IPS DF 6.9 (cell line): ENCODE data around the gene MYL11.

ENCODE experiments used
- DNase-seq: peaks from one replicate; pipeline ENCODE4 v3.0.0-alpha.2; 2013; ENCODE audit warnings: low read depth, low spot score
- H3K27ac ChIP-seq: one replicate; pipeline ENCODE4 v1.5.1; 2013; ENCODE audit warnings: low read length, control low read depth
- H3K27me3 ChIP-seq: 2 replicates; pipeline ENCODE4 v1.6.1; 2013; ENCODE audit warnings: mild to moderate bottlenecking, low read length; ENCODE audit not compliant: control insufficient read depth, insufficient read depth
- H3K36me3 ChIP-seq: 2 replicates; pipeline ENCODE4 v1.6.1; 2013; ENCODE audit warnings: low read length; ENCODE audit not compliant: control insufficient read depth, insufficient read depth
- H3K4me1 ChIP-seq: 2 replicates; pipeline ENCODE4 v1.6.1; 2013; ENCODE audit warnings: low read length; ENCODE audit not compliant: control insufficient read depth, insufficient read depth
- H3K4me3 ChIP-seq: 2 replicates; pipeline ENCODE4 v1.5.1; 2013; ENCODE audit warnings: mild to moderate bottlenecking, low read length
- H3K9me3 ChIP-seq: 2 replicates; pipeline ENCODE4 v1.6.1; 2013; ENCODE audit warnings: low read length, inconsistent platforms; ENCODE audit not compliant: control insufficient read depth, insufficient read depth
- WGBS: extraction: QIAGEN DNeasy Blood & Tissue Kit; methylation state at CpG from one replicate; pipeline ENCODE4 v1.1.7; 2013; ENCODE audit warnings: mixed read lengths, missing lambda C conversion rate; ENCODE audit not compliant: insufficient read length, insufficient coverage; 5-methylcytosine and 5-hydroxymethylcytosine counted together

The MYL11 gene

DNA sequence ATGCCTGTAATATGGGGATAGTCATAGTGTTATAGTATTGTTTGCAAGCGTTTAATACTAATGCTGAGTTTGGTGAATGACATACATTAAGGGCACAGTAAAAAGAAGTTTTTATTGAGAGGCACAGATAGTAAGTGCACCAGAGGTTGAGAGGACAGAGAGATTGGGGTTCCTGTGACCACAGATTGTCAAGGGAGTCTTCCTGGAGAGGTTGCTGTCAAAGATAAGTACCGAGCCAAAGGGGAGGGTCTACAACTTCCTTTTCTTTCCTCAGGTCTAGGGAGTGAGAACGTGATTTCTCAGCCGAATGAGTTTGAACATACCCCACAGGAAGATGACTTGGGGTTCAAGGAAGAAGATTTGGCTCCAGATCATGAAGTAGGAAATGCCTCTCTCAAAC, 22.5 kb downstream of the MYL11 start:
- H3K27ac ChIP-seq, result no peak overlapping the region
- H3K9me3 ChIP-seq, result no peaks in the 10 kb centered on the region
- no peak overlapping the region for H3K4me3 ChIP-seq
- H3K36me3 ChIP-seq, result peaks cover 17% of the 10 kb centered on the region
- DNase-seq, result no peak
- no peaks in the 10 kb centered on the region for H3K4me1 ChIP-seq
- H3K27me3 ChIP-seq, result no peaks in the 10 kb centered on the region
- WGBS, result no CpG with 5 or more reads among the region's 4 CpGs

DNA sequence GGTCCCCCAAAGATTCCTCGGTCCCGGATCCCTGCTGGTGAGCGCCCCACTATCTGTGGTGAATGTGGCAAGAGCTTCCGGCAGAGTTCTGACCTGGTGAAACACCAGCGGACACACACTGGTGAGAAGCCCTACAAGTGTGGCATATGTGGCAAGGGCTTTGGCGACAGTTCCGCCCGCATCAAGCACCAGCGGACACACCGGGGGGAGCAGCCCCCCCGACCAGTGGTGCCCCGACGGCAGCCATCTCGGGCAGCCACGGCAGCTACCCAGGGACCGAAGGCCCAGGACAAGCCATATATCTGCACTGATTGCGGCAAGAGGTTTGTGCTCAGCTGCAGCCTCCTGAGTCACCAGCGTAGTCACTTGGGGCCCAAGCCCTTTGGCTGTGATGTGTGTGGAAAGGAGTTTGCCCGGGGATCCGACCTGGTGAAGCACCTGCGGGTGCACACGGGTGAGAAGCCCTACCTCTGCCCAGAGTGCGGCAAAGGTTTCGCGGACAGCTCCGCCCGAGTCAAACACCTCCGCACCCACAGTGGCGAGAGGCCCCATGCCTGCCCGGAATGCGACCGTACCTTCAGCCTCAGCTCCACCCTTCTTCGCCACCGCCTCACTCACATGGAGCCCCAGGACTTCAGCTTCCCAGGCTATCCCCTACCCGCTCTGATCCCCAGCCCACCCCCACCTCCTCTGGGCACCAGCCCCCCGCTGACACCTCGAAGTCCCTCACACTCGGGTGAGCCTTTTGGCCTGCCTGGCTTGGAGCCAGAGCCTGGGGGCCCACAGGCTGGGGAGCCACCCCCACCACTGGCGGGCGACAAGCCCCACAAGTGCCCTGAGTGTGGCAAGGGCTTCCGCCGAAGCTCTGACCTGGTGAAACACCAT, 23.4 kb downstream of the MYL11 start:
- Histone ChIP-seq H3K27ac (no peak overlapping the region), H3K4me1 (no peaks in the 10 kb centered on the region), H3K4me3 (no peak overlapping the region), H3K36me3 (peaks cover 17% of the 10 kb centered on the region), H3K27me3 (no peaks in the 10 kb centered on the region), H3K9me3 (no peaks in the 10 kb centered on the region)
- WGBS, result no CpG with 5 or more reads among the region's 42 CpGs
- DNase-seq, result no peak

DNA sequence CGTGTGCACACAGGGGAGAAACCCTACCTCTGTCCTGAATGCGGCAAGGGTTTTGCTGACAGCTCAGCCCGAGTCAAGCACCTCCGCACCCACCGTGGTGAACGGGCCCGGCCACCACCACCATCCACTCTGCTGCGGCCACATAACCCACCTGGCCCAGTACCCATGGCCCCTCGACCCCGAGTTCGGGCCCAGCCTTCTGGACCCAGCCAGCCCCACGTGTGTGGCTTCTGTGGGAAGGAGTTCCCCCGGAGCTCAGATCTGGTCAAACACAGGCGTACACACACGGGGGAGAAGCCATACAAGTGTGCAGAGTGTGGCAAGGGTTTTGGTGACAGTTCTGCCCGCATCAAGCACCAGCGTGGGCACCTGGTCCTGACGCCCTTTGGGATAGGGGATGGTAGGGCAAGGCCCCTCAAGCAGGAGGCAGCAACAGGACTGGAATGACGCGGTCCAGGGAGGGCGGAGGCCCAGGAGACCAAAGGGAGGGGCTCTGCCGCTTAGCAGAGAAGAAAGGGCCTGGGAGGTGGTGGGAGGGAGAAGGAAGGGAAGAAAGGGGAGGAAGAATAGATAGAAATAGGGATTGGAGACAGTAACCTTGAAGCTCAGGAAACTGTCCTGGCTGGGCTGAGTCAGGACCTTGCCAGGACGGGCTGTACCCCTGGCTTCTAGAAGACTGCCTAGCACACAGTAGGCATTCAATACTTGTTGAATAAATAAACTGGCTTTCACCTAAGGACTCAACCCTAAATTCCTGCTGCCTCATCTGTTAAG, 24.2 kb downstream of the MYL11 start:
- WGBS, result no CpG with 5 or more reads among the region's 23 CpGs
- H3K27ac ChIP-seq, result no peak overlapping the region

DNA sequence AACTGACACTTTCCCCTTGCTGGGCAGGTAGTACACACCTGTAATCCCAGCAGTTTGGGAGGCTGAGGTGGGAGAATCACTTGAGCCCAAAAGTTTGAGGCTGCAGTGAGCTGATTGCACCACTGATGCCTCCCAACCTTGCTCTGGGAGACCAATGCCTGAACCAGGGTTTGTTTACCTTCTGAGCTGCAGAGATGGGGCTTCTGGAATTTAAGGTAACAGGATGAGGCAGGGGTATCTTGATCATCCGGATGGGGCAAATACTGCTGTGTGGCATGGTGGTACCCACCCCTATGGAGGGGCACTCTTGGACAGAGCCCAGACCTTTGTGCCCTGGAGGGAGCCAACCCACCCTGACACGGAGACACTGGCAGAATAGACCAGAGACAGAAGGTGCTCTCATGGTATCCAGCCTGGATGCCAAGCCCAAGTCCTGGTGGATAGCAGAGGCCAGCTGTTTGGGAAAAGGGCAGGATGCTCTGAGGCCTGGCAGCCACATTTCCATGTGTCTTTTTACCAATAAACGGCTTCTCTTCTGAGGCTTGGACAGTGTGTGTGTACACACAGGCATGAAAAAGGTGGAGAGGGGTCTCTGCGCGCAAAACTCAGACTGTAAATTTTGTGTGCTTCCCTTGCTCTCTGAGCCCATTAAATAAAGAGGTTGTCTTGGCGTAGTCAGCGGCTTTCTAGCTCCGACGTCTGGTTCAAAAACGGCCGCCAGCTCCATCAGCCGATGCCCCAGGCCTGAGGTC, 25.0 kb downstream of the MYL11 start:
- WGBS, result no CpG with 5 or more reads among the region's 12 CpGs
- Histone ChIP-seq H3K4me3 (peak overlapping the region; percentile 33; the same call in 1 of the 2 replicates), H3K27me3 (no peaks in the 10 kb centered on the region), H3K9me3 (no peaks in the 10 kb centered on the region), H3K36me3 (peaks cover 17% of the 10 kb centered on the region), H3K4me1 (no peaks in the 10 kb centered on the region), H3K27ac (no peak overlapping the region)
- DNase-seq, result no peak

More for the DNA sequence above, 24.2 kb downstream of the MYL11 start:
- no peak for DNase-seq
- no peaks in the 10 kb centered on the region for H3K9me3 ChIP-seq
- no peaks in the 10 kb centered on the region for H3K4me1 ChIP-seq
- no peak overlapping the region for H3K4me3 ChIP-seq
- peaks cover 17% of the 10 kb centered on the region for H3K36me3 ChIP-seq
- H3K27me3 ChIP-seq, result no peaks in the 10 kb centered on the region

DNA sequence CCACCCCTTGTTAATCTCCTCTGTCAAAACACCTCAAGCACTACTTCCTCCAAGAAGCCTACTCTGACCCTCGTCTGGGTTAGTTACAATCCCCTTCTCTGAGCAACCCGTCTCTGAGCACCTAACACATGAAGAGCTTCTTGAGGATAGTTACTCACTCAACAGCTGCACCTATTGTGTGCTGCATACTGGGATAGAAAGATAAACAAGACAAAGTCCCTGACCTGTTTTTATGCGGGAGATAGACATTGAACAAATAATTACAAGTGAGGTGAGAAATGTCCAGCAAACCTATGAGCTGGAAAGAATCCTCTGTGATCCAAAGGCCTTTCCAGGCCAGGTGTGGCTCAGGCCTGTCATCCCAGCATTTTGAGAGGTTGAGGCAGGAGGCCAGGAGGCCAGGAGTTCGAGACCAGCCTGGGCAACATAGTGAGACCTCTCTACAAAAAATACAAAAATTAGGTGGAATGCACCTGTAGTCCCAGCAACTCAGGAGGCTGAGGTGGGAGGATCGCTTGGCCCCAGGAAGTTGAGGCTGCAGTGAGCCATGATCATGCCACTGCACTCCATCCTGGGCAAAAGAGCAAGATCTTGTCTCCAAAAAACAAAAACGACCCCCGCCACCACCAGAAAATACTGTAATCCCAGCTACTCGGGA, 27.3 kb downstream of the MYL11 start:
- Histone ChIP-seq H3K27ac (no peak overlapping the region), H3K4me1 (no peaks in the 10 kb centered on the region), H3K27me3 (no peaks in the 10 kb centered on the region), H3K36me3 (peaks cover 17% of the 10 kb centered on the region), H3K4me3 (no peak overlapping the region), H3K9me3 (no peaks in the 10 kb centered on the region)
- DNase-seq, result no peak
- WGBS, result no CpG with 5 or more reads among the region's 8 CpGs

DNA sequence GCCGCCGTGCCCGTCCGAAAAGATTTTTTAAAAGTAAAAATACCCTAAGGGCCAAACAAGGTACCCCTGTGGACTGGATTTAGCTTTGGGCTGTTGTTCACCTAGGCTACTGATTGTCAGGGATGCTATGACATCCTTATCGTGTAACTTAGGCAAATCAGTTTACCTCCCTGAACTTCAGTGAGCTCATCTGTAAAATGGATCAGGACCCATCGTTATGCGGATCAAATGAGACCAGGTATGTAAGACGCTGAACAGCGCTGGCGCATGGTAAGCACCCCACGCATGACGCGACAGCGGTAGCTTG, 32.1 kb downstream of the MYL11 start:
- DNase-seq, result no peak
- no CpG with 5 or more reads among the region's 14 CpGs for WGBS

DNA sequence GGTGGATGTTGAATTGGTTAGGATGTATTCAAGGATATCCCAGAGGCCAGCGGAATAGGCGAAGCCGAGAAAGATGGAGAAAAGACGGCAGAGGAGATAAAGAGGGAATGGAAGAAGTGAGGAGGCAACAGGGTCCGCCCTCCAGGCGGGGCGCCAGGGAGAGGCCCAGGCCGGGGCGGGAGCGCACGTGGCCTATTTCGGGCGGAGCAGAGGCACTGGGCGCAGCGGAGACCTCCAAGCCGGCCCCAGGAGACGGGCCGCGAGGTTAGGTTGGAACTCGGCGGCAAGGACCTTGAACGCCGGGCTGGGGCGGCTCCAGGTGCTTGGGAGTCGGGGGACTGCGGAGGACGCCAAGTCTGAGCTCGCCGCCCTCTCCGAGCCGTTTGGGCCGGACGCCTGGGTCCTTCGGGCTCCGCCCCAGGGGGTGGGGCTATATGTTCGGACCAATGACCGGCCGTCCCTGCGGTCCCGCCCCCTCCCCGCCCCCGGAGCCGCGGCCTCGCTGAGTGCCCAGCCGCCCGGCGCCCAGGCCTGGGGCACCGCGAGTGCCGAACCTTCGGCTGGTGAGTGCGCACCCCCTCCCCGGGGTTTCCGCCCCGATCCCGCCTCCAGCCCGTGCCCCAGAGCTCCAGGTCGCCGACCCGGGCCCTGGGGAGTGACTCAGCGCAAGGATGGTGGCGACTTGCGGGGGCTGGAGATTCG, 32.7 kb downstream of the MYL11 start, which contains the start of gene ZNF771:
ZNF771 (plus strand) TSS at position 505 of the 702 bp plus-strand sequence. CDS start 448 bp downstream, outside the sequence.
- peak within 1 kb of the TSS; percentile 76 for H3K4me3 ChIP-seq
- H3K4me1 ChIP-seq, result 0 out of 2 replicates have a peak, but pooled peaks cover 5% of the 10 kb centered on the region
- no peak for DNase-seq
- no peaks in the 10 kb centered on the region for H3K9me3 ChIP-seq
- H3K27me3 ChIP-seq, result no peaks in the 10 kb centered on the region
- WGBS, result no CpG with 5 or more reads among the region's 65 CpGs
- H3K36me3 ChIP-seq, result peaks cover 7% of the 10 kb centered on the region; the same call in 1 of the 2 replicates
- H3K27ac ChIP-seq, result no peak within 1 kb of the TSS

More for the DNA sequence above, 32.1 kb downstream of the MYL11 start:
- no peaks in the 10 kb centered on the region for H3K9me3 ChIP-seq
- H3K4me1 ChIP-seq, result 0 out of 2 replicates have a peak, but pooled peaks cover 5% of the 10 kb centered on the region
- peaks cover 5% of the 10 kb centered on the region; the same call in 1 of the 2 replicates for H3K36me3 ChIP-seq
- H3K27me3 ChIP-seq, result no peaks in the 10 kb centered on the region
- H3K4me3 ChIP-seq, result peak overlapping the region; percentile 76; the same call in 1 of the 2 replicates
- no peak overlapping the region for H3K27ac ChIP-seq

DNA sequence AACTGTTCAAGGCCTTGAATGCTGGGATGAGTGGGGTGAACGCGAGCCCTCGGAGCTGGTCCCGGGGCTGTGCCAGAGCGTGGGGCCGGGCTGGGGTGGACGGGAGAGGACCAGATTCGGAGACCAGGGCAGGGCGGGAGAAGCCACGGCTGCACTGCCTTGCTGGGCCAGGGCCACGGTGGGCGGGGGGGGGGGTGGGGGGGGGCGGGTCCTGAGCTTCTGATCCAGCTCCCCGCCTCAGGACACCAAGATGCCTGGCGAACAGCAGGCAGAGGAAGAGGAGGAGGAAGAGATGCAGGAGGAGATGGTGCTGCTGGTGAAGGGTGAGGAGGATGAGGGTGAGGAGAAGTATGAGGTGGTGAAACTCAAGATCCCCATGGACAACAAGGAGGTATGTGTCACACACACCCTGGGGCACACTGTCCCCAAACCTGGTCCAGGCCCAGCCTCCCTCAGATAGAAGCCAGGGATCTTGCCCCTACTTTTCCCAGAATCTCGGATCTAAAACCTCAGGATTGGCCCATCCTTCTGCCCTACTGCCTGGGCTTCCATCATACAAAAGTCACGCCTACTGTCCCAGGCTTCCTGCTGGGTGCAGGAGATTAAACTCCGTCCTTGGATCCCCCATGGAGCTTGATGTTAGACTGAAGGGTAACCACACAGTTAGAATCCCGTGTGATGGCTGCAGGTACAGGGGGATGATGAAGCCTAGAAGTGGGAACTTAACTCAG, 33.4 kb downstream of the MYL11 start:
- Histone ChIP-seq H3K27ac (no peak overlapping the region), H3K27me3 (no peaks in the 10 kb centered on the region), H3K36me3 (peaks cover 7% of the 10 kb centered on the region; the same call in 1 of the 2 replicates), H3K4me3 (peak overlapping the region; percentile 76), H3K9me3 (no peaks in the 10 kb centered on the region), H3K4me1 (0 out of 2 replicates have a peak, but pooled peaks cover 5% of the 10 kb centered on the region)
- DNase-seq, result no peak
- WGBS, result no CpG with 5 or more reads among the region's 19 CpGs
